ENCODE data around the gene KCP. TPM values are rescaled to one million over a fixed set of nuclear protein-coding genes. Genes with fewer than 3 reads are reported as not detected.

The KCP gene
- total and polyA plus RNA-seq, 7 experiments from 2014 or later: 0.10 to 1.6 (median 0.24) TPM; not detected in 3

DNA sequence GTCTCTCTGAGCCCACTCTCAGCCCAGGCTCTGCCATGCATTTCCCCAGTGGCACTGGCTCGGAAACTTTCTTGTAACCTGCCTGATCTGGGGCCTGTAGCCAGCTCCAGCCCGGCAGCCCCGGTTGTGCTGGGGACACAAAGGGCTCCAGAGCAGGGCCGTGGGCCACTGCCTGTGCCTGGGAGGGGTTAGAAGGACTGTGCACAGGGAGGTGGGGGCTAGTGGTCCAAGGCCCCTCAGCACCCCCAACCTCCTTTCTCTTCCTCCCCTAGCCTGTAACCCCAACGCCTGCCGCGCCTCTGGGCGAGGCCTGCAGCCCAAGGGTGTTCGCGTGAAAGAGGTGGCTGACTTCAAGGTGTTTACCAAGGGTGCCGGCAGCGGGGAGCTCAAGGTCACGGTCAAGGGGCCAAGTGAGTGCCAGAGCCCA, 70.7 kb downstream of the KCP start:
- Histone ChIP-seq H3K36me3 (ENCODE audit: control insufficient read depth in 2 of 3, insufficient read depth in 3 of 3, low read length in 3 of 3) (no peaks in the 10 kb centered on the region), H3K27me3 (ENCODE audit: control insufficient read depth in 2 of 2, insufficient read depth in 2 of 2, low read length in 2 of 2) (no peaks in the 10 kb centered on the region), H3K27ac (ENCODE audit: low read depth, low read length) (no peak overlapping the region), H3K4me1 (ENCODE audit: control insufficient read depth in 2 of 2, insufficient read depth in 2 of 2, low read length in 2 of 2) (no peaks in the 10 kb centered on the region), H3K4me3 (ENCODE audit: low read length) (no peak overlapping the region), H3K9me3 (ENCODE audit: control insufficient read depth in 2 of 3, low read length in 3 of 3) (no peaks in the 10 kb centered on the region)
- Mint-ChIP-seq H3K27me3 (peaks cover 0 to under 1% (median 0%) of the 10 kb centered on the region in 5 donors), H3K9me3 (no peaks in the 10 kb centered on the region), H3K4me1 (peaks cover 0 to 2% (median 0%) of the 10 kb centered on the region in 7 donors), H3K4me3 (no peak overlapping the region), H3K36me3 (no peaks in the 10 kb centered on the region), H3K27ac (no peak overlapping the region)
- CTCF ChIA-PET: interaction anchor here (0.6 kb wide), 1 partner anchor 91 kb away, joined by 3 read pairs; no protein-coding TSS in a partner anchor
- no peak for DNase-seq
- intact Hi-C loops (cut with micrococcal nuclease): loop anchor here in 1 of 2 donors (5.0 kb wide), 1 partner anchor 47 kb away; the partner anchor contains the start of gene CCDC136
- ATAC-seq: no peak
- POLR2A ChIA-PET: no interaction called here

DNA sequence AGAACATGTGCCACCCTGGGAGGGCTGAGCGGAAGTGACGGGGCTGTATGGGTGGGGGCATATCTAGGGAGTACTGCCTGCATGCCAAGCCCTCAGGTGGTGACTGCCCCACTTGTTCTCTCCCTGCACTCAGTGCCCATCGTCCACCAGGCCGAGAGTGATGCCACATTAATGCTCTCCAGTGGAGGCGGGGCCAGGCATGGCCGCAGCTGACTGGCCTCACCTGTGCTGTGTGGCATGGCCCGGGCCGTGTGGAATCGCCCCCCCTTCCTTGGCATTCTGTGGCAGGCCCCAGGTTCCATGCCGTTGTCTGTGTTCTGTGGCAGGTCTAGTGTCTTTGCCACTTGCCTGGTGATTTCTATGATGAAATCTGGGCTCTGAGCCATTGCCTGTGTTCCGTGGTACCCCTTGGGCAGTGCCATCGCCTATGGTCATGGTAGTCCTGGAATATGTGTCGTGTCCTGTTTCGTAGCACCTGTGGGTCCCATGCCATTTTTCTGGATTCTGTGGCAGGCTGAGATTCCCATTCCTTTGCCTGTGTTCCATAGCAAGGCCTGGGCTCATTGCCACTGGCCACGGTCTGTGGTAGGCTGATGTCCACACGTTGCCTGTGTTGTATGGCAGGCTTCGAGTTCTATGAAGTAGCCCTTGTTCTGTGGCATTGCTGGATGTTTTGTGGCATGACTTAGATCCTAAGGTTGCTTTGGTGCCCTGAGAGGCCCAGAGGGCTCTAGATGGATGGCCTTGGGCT, 71.4 kb downstream of the KCP start:
- CTCF ChIA-PET: no interaction called here
- H3K27me3 ChIP-seq (ENCODE audit: control insufficient read depth in 2 of 2, insufficient read depth in 2 of 2, low read length in 2 of 2): no peaks in the 10 kb centered on the region

DNA sequence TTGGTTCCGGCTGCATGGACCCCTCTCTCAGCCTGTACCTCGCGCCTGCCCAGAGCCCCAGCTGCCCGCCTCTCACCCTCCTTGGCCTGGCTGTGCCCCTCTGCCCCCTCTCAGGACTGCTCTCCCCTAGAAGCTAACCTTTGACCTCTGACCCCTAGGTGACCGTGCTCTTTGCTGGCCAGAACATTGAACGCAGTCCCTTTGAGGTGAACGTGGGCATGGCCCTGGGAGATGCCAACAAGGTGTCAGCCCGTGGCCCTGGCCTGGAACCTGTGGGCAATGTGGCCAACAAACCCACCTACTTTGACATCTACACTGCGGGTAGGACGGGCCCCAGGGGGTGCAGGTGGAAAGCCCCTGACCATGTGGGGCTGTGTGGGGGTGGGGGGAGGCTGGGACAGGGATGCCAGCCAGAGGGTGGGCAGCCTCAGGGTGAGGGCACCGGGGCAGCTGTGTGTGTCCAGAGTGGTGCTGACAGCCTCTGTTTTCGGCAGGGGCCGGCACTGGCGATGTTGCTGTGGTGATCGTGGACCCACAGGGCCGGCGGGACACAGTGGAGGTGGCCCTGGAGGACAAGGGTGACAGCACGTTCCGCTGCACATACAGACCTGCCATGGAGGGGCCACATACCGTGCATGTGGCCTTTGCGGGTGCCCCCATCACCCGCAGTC, 72.3 kb downstream of the KCP start:
- no peak for ATAC-seq
- intact Hi-C loops (cut with micrococcal nuclease): no loop called here
- no peak for DNase-seq
- Histone ChIP-seq H3K4me1 (ENCODE audit: control insufficient read depth in 2 of 2, insufficient read depth in 2 of 2, low read length in 2 of 2) (no peaks in the 10 kb centered on the region), H3K27me3 (ENCODE audit: control insufficient read depth in 2 of 2, insufficient read depth in 2 of 2, low read length in 2 of 2) (no peaks in the 10 kb centered on the region), H3K27ac (ENCODE audit: low read depth, low read length) (no peak overlapping the region), H3K36me3 (ENCODE audit: control insufficient read depth in 2 of 3, insufficient read depth in 3 of 3, low read length in 3 of 3) (no peaks in the 10 kb centered on the region), H3K4me3 (ENCODE audit: low read length) (no peak overlapping the region), H3K9me3 (ENCODE audit: control insufficient read depth in 2 of 3, low read length in 3 of 3) (no peaks in the 10 kb centered on the region)
- Mint-ChIP-seq H3K9me3 (no peaks in the 10 kb centered on the region), H3K36me3 (no peaks in the 10 kb centered on the region), H3K27ac (peak overlapping the region in 1 of 9 donors; percentile 47), H3K4me1 (peaks cover 0 to 2% (median 0%) of the 10 kb centered on the region in 7 donors), H3K4me3 (no peak overlapping the region), H3K27me3 (peaks cover 0 to 12% (median 0%) of the 10 kb centered on the region in 5 donors)
- CTCF ChIA-PET: no interaction called here
- POLR2A ChIA-PET: no interaction called here

More for the DNA sequence above, 71.4 kb downstream of the KCP start:
- POLR2A ChIA-PET: no interaction called here
- Mint-ChIP-seq H3K36me3 (no peaks in the 10 kb centered on the region), H3K4me1 (peaks cover 0 to 2% (median 0%) of the 10 kb centered on the region in 7 donors), H3K27me3 (peaks cover 0 to 6% (median 0%) of the 10 kb centered on the region in 5 donors), H3K27ac (no peak overlapping the region), H3K9me3 (no peaks in the 10 kb centered on the region), H3K4me3 (no peak overlapping the region)
- Histone ChIP-seq H3K4me3 (ENCODE audit: low read length) (no peak overlapping the region), H3K36me3 (ENCODE audit: control insufficient read depth in 2 of 3, insufficient read depth in 3 of 3, low read length in 3 of 3) (no peaks in the 10 kb centered on the region), H3K9me3 (ENCODE audit: control insufficient read depth in 2 of 3, low read length in 3 of 3) (no peaks in the 10 kb centered on the region), H3K27ac (ENCODE audit: low read depth, low read length) (no peak overlapping the region), H3K4me1 (ENCODE audit: control insufficient read depth in 2 of 2, insufficient read depth in 2 of 2, low read length in 2 of 2) (no peaks in the 10 kb centered on the region)
- no peak for ATAC-seq
- DNase-seq: no peak
- intact Hi-C loops (cut with micrococcal nuclease): no loop called here

DNA sequence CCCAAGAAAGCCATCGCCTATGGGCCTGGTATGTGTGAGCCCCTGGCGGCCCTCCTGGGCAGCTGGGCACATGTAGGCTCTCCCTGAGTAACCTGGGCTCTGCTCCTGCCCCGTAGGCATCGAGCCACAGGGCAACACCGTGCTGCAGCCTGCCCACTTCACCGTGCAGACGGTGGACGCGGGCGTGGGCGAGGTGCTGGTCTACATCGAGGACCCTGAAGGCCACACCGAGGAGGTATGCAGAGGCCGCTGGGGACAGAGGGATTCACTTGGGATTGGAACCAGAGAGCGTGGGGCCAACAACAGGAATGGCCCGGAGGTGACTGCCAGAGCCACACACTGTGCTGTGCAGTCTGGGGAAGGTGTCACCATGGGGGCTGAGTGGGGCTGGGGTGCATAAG, 73.0 kb downstream of the KCP start:
- no peak overlapping the region for H3K27ac ChIP-seq (ENCODE audit: low read depth, low read length)
- H3K9me3 ChIP-seq (ENCODE audit: control insufficient read depth in 2 of 3, low read length in 3 of 3): no peaks in the 10 kb centered on the region
- DNase-seq: no peak
- intact Hi-C loops (cut with micrococcal nuclease): no loop called here
- no peaks in the 10 kb centered on the region for H3K36me3 Mint-ChIP-seq
- peaks cover 0 to 2% (median 0%) of the 10 kb centered on the region in 7 donors for H3K4me1 Mint-ChIP-seq
- peak overlapping the region in 1 of 9 donors; percentile 47 for H3K27ac Mint-ChIP-seq
- no peaks in the 10 kb centered on the region for H3K27me3 ChIP-seq (ENCODE audit: control insufficient read depth in 2 of 2, insufficient read depth in 2 of 2, low read length in 2 of 2)
- peaks cover 0 to 14% (median 0%) of the 10 kb centered on the region in 5 donors for H3K27me3 Mint-ChIP-seq
- no peaks in the 10 kb centered on the region for H3K9me3 Mint-ChIP-seq
- H3K4me3 ChIP-seq (ENCODE audit: low read length): no peak overlapping the region
- no peak for ATAC-seq
- H3K36me3 ChIP-seq (ENCODE audit: control insufficient read depth in 2 of 3, insufficient read depth in 3 of 3, low read length in 3 of 3): no peaks in the 10 kb centered on the region
- H3K4me3 Mint-ChIP-seq: no peak overlapping the region
- ChIA-PET CTCF (no interaction called here), POLR2A (no interaction called here)
- no peaks in the 10 kb centered on the region for H3K4me1 ChIP-seq (ENCODE audit: control insufficient read depth in 2 of 2, insufficient read depth in 2 of 2, low read length in 2 of 2)

DNA sequence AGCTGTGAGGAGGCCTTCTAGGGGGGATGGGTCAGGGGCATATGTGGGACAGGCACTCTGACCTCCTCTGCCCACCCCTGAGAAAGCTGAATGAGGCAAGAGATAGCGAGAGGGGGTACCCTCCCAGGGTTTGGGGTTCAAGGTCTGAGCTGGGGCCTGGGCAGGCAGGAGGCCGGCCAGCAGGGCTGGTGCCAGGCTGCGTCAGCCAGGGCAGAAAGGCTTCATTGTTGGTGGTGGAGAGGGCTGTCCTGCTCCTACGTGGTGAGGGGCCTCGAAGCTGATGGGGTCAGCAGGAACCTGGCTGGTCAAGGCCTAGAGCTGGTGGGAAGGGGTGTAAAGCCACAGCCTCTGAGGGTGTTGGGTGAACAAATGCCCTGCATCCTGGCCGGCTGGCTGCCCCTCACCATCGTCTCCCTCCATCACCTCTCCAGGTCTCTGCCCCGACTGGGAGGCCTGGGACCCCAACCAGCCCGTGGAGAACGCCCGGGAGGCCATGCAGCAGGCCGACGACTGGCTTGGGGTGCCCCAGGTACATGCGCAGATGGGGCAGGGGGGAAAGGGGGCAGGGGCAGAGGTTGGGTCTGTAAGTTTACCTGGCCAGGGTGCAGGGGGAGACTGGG, 73.7 kb downstream of the KCP start:
- no peaks in the 10 kb centered on the region for H3K36me3 ChIP-seq (ENCODE audit: control insufficient read depth in 2 of 3, insufficient read depth in 3 of 3, low read length in 3 of 3)

DNA sequence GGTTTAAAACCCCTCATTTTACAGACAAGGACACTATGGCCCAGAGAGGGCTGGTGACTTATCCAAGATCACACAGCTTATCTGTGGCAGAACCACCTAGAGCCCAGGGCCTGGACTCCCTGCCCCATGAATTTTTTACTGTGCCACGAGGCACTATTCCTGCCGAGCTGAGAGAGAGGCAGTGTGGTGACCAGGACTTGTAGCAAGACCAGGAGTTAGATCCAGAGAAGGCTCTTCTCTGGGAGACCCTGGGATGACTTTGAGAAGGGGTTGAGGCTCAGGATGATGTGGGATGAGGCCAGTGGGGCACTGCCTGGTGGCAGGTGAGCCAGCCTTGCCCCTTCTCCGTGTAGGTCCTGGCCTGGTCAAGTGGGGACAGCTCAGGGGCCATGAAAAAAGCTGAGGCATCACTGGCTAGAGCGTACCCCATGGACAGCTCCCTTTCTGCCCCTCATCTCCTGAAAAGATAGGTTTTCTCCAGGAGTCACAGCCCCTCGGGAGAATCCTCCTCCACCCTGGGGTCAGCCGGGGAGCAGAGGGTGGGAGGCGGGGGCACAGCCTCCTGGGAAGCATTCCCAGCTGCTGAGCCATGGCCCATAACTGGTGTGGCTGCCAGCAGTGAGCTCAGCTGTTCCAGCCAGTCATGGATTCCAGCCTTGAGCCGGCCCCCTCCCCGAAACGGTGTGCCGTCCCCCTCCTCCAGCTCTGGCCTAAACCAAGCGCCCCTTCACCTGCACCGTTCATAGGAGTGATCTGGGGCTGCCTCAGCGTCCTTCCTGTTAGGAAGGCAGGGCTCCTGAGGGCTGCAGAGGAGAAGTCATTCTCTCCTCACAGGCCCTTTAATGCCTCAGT, 74.5 kb downstream of the KCP start:
- Mint-ChIP-seq H3K27me3 (peaks cover 0 to 27% (median 0%) of the 10 kb centered on the region in 5 donors), H3K36me3 (no peaks in the 10 kb centered on the region), H3K27ac (no peak overlapping the region), H3K9me3 (no peaks in the 10 kb centered on the region), H3K4me3 (no peak overlapping the region), H3K4me1 (peaks cover 0 to 4% (median 0%) of the 10 kb centered on the region in 7 donors)
- H3K27me3 ChIP-seq (ENCODE audit: control insufficient read depth in 2 of 2, insufficient read depth in 2 of 2, low read length in 2 of 2): no peaks in the 10 kb centered on the region
- H3K9me3 ChIP-seq (ENCODE audit: control insufficient read depth in 2 of 3, low read length in 3 of 3): no peaks in the 10 kb centered on the region
- no peak for DNase-seq
- no peak overlapping the region for H3K4me3 ChIP-seq (ENCODE audit: low read length)
- no peak overlapping the region for H3K27ac ChIP-seq (ENCODE audit: low read depth, low read length)
- ATAC-seq: no peak
- ChIA-PET CTCF (no interaction called here), POLR2A (no interaction called here)
- intact Hi-C loops (cut with micrococcal nuclease): no loop called here
- no peaks in the 10 kb centered on the region for H3K36me3 ChIP-seq (ENCODE audit: control insufficient read depth in 2 of 3, insufficient read depth in 3 of 3, low read length in 3 of 3)
- no peaks in the 10 kb centered on the region for H3K4me1 ChIP-seq (ENCODE audit: control insufficient read depth in 2 of 2, insufficient read depth in 2 of 2, low read length in 2 of 2)

More for the DNA sequence above, 73.7 kb downstream of the KCP start:
- no peaks in the 10 kb centered on the region for H3K4me1 Mint-ChIP-seq
- H3K4me3 ChIP-seq (ENCODE audit: low read length): no peak overlapping the region
- ChIA-PET POLR2A (no interaction called here), CTCF (no interaction called here)
- H3K27me3 ChIP-seq (ENCODE audit: control insufficient read depth in 2 of 2, insufficient read depth in 2 of 2, low read length in 2 of 2): no peaks in the 10 kb centered on the region
- peaks cover 0 to 19% (median 0%) of the 10 kb centered on the region in 5 donors for H3K27me3 Mint-ChIP-seq
- no peak overlapping the region for H3K4me3 Mint-ChIP-seq
- ATAC-seq (no peak), DNase-seq (no peak)
- H3K27ac Mint-ChIP-seq: no peak overlapping the region
- H3K9me3 Mint-ChIP-seq: no peaks in the 10 kb centered on the region
- no peaks in the 10 kb centered on the region for H3K9me3 ChIP-seq (ENCODE audit: control insufficient read depth in 2 of 3, low read length in 3 of 3)
- no peaks in the 10 kb centered on the region for H3K4me1 ChIP-seq (ENCODE audit: control insufficient read depth in 2 of 2, insufficient read depth in 2 of 2, low read length in 2 of 2)
- no peak overlapping the region for H3K27ac ChIP-seq (ENCODE audit: low read depth, low read length)
- intact Hi-C loops (cut with micrococcal nuclease): no loop called here
- H3K36me3 Mint-ChIP-seq: no peaks in the 10 kb centered on the region

Data from naive thymus-derived CD4-positive, alpha-beta T cell (primary cell).